Astrocyte (in vitro differentiated cells and primary cell): Measurements from ENCODE around the gene DYSF. TPM values are rescaled to one million over a fixed set of nuclear protein-coding genes. Genes with fewer than 3 reads are reported as not detected.
A peak's percentile ranks its signal among the peaks of the same experiment; 100 is the strongest.

Experiments
- DNase-seq: peaks from one replicate; pipeline ENCODE4 v3.0.0-alpha.2; 2010; ENCODE audit warnings: low read depth
- FAIRE-seq: peaks from 2 replicates; lab custom pipeline; 2011; peaks lifted over from hg19 to GRCh38; lab: Jason Lieb, UNC
- H2AFZ ChIP-seq: 2 replicates; pipeline ENCODE4 v1.6.0; 2012; ENCODE audit warnings: low read depth, low read length, inconsistent platforms
- H3K27ac ChIP-seq: 2 replicates; pipeline ENCODE4 v1.5.1; 2011; ENCODE audit warnings: low read depth, low read length, inconsistent platforms
- H3K27me3 ChIP-seq: 2 replicates; pipeline ENCODE4 v1.6.0; 2011; ENCODE audit warnings: low read length, inconsistent platforms; ENCODE audit not compliant: insufficient read depth
- H3K36me3 ChIP-seq: 2 replicates; pipeline ENCODE4 v1.5.1; 2011; ENCODE audit warnings: low read length, inconsistent platforms; ENCODE audit not compliant: insufficient read depth
- H3K4me1 ChIP-seq: 2 replicates; pipeline ENCODE4 v1.5.1; 2011; ENCODE audit warnings: low read length, inconsistent platforms; ENCODE audit not compliant: insufficient read depth
- H3K4me2 ChIP-seq: 2 replicates; pipeline ENCODE4 v1.6.0; 2012; ENCODE audit warnings: low read length, inconsistent platforms
- H3K4me3 ChIP-seq: 2 replicates; pipeline ENCODE4 v1.5.1; 2011; ENCODE audit warnings: low read depth, mild to moderate bottlenecking, low read length, inconsistent platforms; ENCODE audit not compliant: insufficient read depth
- H3K79me2 ChIP-seq: 2 replicates; pipeline ENCODE4 v1.6.0; 2012; ENCODE audit warnings: mild to moderate bottlenecking, low read length, inconsistent platforms; ENCODE audit not compliant: insufficient read depth
- H3K9ac ChIP-seq: 2 replicates; pipeline ENCODE4 v1.6.0; 2012; ENCODE audit warnings: mild to moderate bottlenecking, low read length, inconsistent platforms
- H3K9me3 ChIP-seq: 2 replicates; pipeline ENCODE4 v1.5.1; 2012; ENCODE audit warnings: low read depth, mild to moderate bottlenecking, low read length, inconsistent platforms; ENCODE audit not compliant: insufficient read depth
- H4K20me1 ChIP-seq: 2 replicates; pipeline ENCODE4 v1.6.0; 2012; ENCODE audit warnings: low read length, inconsistent platforms; ENCODE audit not compliant: insufficient read depth
- H3K27ac Mint-ChIP-seq: one replicate; pipeline ENCODE4 v1.8.0; 2021; ENCODE audit warnings: mild to moderate bottlenecking, mixed read lengths; ENCODE audit not compliant: unreplicated experiment
- H3K27me3 Mint-ChIP-seq: one replicate; pipeline ENCODE4 v1.8.0; 2021; ENCODE audit warnings: low read depth, mixed read lengths; ENCODE audit not compliant: unreplicated experiment
- H3K36me3 Mint-ChIP-seq: one replicate; pipeline ENCODE4 v1.8.0; 2021; ENCODE audit warnings: low read depth, mixed read lengths; ENCODE audit not compliant: unreplicated experiment
- H3K4me1 Mint-ChIP-seq: one replicate; pipeline ENCODE4 v1.8.0; 2021; ENCODE audit warnings: low read depth, mixed read lengths; ENCODE audit not compliant: unreplicated experiment
- H3K4me3 Mint-ChIP-seq: one replicate; pipeline ENCODE4 v1.8.0; 2021; ENCODE audit warnings: mild to moderate bottlenecking, moderate library complexity, mixed read lengths; ENCODE audit not compliant: unreplicated experiment
- H3K9me3 Mint-ChIP-seq: one replicate; pipeline ENCODE4 v1.8.0; 2021; ENCODE audit warnings: mild to moderate bottlenecking, mixed read lengths; ENCODE audit not compliant: unreplicated experiment
- CTCF ChIP-seq: IDR thresholded peaks from 2 replicates; pipeline ENCODE4 v1.5.1; 2011; ENCODE audit warnings: low read depth, mild to moderate bottlenecking, inconsistent platforms, low read length, moderate library complexity; ENCODE audit not compliant: insufficient read depth
- EZH2 ChIP-seq: IDR thresholded peaks from 2 replicates; pipeline ENCODE4 v1.6.1; 2012; ENCODE audit warnings: mild to moderate bottlenecking, low read length, inconsistent platforms; ENCODE audit not compliant: insufficient read depth
- total RNA-seq: library from RNA; stranded (reverse); gene quantifications from 2 replicates; pipeline ENCODE4 v1.2.1, GENCODE V29; 2021

Gene DYSF
- total RNA-seq, 1 donor from 2014 or later: 123 TPM

- Histone ChIP-seq H2AFZ (no peak overlapping the region), H3K27me3 (no peaks in the 10 kb centered on the region), H3K4me1 (peaks cover 13% of the 10 kb centered on the region), H4K20me1 (no peaks in the 10 kb centered on the region), H3K9ac (no peak overlapping the region), H3K4me3 (no peak overlapping the region), H3K9me3 (no peaks in the 10 kb centered on the region), H3K4me2 (no peak overlapping the region), H3K27ac (no peak overlapping the region), H3K36me3 (no peaks in the 10 kb centered on the region), H3K79me2 (no peaks in the 10 kb centered on the region)
- TF ChIP-seq EZH2: no peak
- no peak for TF ChIP-seq CTCF
- H3K4me1 Mint-ChIP-seq: peaks cover 31% of the 10 kb centered on the region
- H3K9me3 Mint-ChIP-seq: no peaks in the 10 kb centered on the region
- DNase-seq (no peak), FAIRE-seq (no peak)
- peaks cover 1% of the 10 kb centered on the region for H3K27me3 Mint-ChIP-seq
- H3K36me3 Mint-ChIP-seq: peaks cover 37% of the 10 kb centered on the region
- H3K4me3 Mint-ChIP-seq: no peak overlapping the region
- H3K27ac Mint-ChIP-seq: no peak overlapping the region
Observed at GRCh38 chr2:71494091-71494490, 40.7 kb downstream of the DYSF start.

GRCh38 chr2:71494523-71495155, 41.3 kb downstream of the DYSF start:
- H3K27ac Mint-ChIP-seq: no peak overlapping the region
- no peaks in the 10 kb centered on the region for H3K9me3 ChIP-seq
- H2AFZ ChIP-seq: no peak overlapping the region
- H3K36me3 Mint-ChIP-seq: peaks cover 35% of the 10 kb centered on the region
- H3K4me3 ChIP-seq: no peak overlapping the region
- H3K4me2 ChIP-seq: no peak overlapping the region
- no peak overlapping the region for H3K9ac ChIP-seq
- no peaks in the 10 kb centered on the region for H3K36me3 ChIP-seq
- no peaks in the 10 kb centered on the region for H3K27me3 Mint-ChIP-seq
- H3K27me3 ChIP-seq: no peaks in the 10 kb centered on the region
- no peak overlapping the region for H3K4me3 Mint-ChIP-seq
- H3K27ac ChIP-seq: no peak overlapping the region
- DNase-seq (no peak), FAIRE-seq (no peak)
- H3K4me1 ChIP-seq: peaks cover 18% of the 10 kb centered on the region
- H4K20me1 ChIP-seq: no peaks in the 10 kb centered on the region
- no peaks in the 10 kb centered on the region for H3K79me2 ChIP-seq
- peaks cover 37% of the 10 kb centered on the region for H3K4me1 Mint-ChIP-seq
- no peaks in the 10 kb centered on the region for H3K9me3 Mint-ChIP-seq
- TF ChIP-seq CTCF (no peak), EZH2 (no peak)

GRCh38 chr2:71496156-71496770, 42.9 kb downstream of the DYSF start:
- Mint-ChIP-seq H3K27me3 (no peaks in the 10 kb centered on the region), H3K4me1 (peaks cover 51% of the 10 kb centered on the region), H3K4me3 (no peak overlapping the region), H3K9me3 (no peaks in the 10 kb centered on the region), H3K27ac (peak overlapping the region; percentile 5), H3K36me3 (peaks cover 35% of the 10 kb centered on the region)
- Histone ChIP-seq H3K27me3 (no peaks in the 10 kb centered on the region), H3K9me3 (no peaks in the 10 kb centered on the region), H3K4me2 (no peak overlapping the region), H3K36me3 (no peaks in the 10 kb centered on the region), H3K4me1 (peaks cover 29% of the 10 kb centered on the region), H3K9ac (no peak overlapping the region), H3K4me3 (no peak overlapping the region), H3K79me2 (no peaks in the 10 kb centered on the region), H3K27ac (no peak overlapping the region), H4K20me1 (no peaks in the 10 kb centered on the region), H2AFZ (no peak overlapping the region)
- DNase-seq (no peak), FAIRE-seq (no peak)
- no peak for TF ChIP-seq CTCF
- no peak for TF ChIP-seq EZH2
